Nephron progenitor cell (in vitro differentiated cells): ENCODE data around the gene PBX1.
A peak's percentile ranks its signal among the peaks of the same experiment; 100 is the strongest.

ENCODE experiments used
- DNase-seq: peaks from one replicate; pipeline ENCODE4 v3.0.0; 2021
- H3K27ac Mint-ChIP-seq: 2 replicates; pipeline ENCODE4 v1.8.0; 2021; ENCODE audit warnings: mild to moderate bottlenecking, moderate library complexity, mixed read lengths
- H3K27me3 Mint-ChIP-seq: 2 replicates; pipeline ENCODE4 v1.8.0; 2021; ENCODE audit warnings: mild to moderate bottlenecking, low read depth, mixed read lengths; ENCODE audit not compliant: poor library complexity
- H3K36me3 Mint-ChIP-seq: 2 replicates; pipeline ENCODE4 v1.8.0; 2021; ENCODE audit warnings: low read depth, mixed read lengths
- H3K4me1 Mint-ChIP-seq: 2 replicates; pipeline ENCODE4 v1.8.0; 2021; ENCODE audit warnings: mixed read lengths
- H3K4me3 Mint-ChIP-seq: 2 replicates; pipeline ENCODE4 v1.8.0; 2021; ENCODE audit warnings: mild to moderate bottlenecking, moderate library complexity, mixed read lengths
- H3K9me3 Mint-ChIP-seq: 2 replicates; pipeline ENCODE4 v1.8.0; 2021; ENCODE audit warnings: mild to moderate bottlenecking, moderate library complexity, mixed read lengths
- TF ChIP-seq, protein P1 (sequence below): fragments of 200-600 bp; sonication (generic); IDR thresholded peaks from 2 replicates; pipeline ENCODE4 v1.5.0; 2021; ENCODE audit warnings: antibody characterized with exemption

The PBX1 gene

DNA sequence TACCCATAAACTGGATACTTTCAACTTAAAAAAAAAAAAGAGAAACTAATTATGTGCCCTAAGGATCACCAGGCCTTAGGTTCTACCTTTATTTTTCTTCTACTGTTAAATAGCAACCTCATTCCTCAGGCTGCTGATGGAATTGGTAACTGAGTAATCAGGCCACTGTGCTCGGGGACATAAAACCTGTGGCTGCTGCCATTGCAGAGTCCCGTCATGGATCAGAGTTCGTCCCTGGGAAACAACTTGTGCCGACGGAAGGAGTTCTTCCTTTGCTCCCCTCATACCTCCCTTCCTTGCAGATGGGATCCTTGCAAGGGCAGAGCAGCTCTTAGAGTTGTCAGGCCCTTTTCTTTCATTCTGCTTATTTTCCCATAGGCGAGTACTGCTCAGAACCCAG is 123.6 kb downstream of the PBX1 start:
- TF ChIP-seq, protein P1, sequence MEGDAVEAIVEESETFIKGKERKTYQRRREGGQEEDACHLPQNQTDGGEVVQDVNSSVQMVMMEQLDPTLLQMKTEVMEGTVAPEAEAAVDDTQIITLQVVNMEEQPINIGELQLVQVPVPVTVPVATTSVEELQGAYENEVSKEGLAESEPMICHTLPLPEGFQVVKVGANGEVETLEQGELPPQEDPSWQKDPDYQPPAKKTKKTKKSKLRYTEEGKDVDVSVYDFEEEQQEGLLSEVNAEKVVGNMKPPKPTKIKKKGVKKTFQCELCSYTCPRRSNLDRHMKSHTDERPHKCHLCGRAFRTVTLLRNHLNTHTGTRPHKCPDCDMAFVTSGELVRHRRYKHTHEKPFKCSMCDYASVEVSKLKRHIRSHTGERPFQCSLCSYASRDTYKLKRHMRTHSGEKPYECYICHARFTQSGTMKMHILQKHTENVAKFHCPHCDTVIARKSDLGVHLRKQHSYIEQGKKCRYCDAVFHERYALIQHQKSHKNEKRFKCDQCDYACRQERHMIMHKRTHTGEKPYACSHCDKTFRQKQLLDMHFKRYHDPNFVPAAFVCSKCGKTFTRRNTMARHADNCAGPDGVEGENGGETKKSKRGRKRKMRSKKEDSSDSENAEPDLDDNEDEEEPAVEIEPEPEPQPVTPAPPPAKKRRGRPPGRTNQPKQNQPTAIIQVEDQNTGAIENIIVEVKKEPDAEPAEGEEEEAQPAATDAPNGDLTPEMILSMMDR = no peak
- Mint-ChIP-seq H3K27ac (peak overlapping the region; percentile 51), H3K36me3 (peaks cover 59% of the 10 kb centered on the region), H3K27me3 (no peaks in the 10 kb centered on the region), H3K4me3 (no peak overlapping the region), H3K9me3 (peaks cover 8% of the 10 kb centered on the region), H3K4me1 (peaks cover 14% of the 10 kb centered on the region)
- no peak for DNase-seq

DNA sequence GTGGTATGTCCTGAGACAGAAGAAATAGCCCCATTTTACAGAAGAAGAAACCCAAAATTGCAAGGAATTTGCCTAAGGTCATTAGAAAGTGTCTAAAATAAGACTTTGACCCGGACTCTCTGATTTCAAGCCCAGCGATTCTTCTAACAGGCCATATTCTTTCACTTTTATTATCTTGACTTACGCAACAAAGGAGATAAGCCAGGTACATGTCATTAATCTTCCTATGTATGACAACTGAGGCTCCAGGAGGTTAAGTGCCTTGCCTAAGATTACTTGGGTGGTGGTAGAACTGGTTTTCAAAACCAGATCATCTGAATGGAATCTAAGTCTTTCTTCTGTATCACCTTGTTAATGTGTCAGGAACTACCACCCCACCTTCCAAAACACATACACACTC is 124.3 kb downstream of the PBX1 start:
- TF ChIP-seq, protein P1 = no peak
- peaks cover 53% of the 10 kb centered on the region for H3K36me3 Mint-ChIP-seq
- no peaks in the 10 kb centered on the region for H3K27me3 Mint-ChIP-seq
- peaks cover 11% of the 10 kb centered on the region for H3K4me1 Mint-ChIP-seq
- no peak overlapping the region for H3K4me3 Mint-ChIP-seq
- H3K27ac Mint-ChIP-seq = no peak overlapping the region
- DNase-seq = no peak
- H3K9me3 Mint-ChIP-seq = peaks cover 8% of the 10 kb centered on the region

DNA sequence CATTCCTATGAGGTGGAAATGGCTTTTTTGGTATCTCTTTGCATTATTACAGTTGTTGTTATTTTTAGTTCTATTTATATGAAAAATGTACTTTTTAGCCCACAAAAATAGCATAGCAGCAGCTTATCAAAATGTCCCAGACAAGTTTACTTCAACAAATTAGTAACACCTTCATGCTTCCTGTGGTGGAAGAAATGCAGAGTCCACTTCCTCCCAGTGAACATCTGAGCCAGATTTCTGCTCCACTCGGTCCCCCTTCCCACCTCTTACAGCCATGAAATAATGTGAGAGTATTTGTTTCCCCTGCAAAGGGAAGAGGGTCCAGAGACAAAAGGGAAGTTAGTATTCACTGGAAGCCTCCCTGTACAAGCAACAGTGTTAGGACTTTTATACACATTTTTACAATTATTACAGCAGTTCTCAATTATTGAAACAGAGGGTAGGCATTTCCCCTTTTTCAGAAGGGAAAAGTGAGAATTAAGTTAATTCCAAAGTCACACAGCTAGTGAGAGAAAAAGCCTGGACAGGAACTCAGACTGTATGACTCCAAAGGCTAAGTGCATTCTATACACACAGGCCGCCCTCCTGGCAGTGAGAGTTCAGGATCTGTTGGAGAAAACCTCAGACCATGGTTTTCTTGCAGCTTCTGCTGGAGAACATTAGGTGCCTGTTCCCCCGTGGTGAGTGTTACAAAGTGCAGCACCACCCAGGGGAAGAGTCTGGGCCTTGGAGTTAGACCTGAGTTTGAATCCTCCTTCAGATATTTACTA is 126.5 kb downstream of the PBX1 start:
- no peak overlapping the region for H3K4me3 Mint-ChIP-seq
- H3K27ac Mint-ChIP-seq = no peak overlapping the region
- peaks cover 47% of the 10 kb centered on the region for H3K36me3 Mint-ChIP-seq
- H3K27me3 Mint-ChIP-seq = no peaks in the 10 kb centered on the region
- H3K9me3 Mint-ChIP-seq = peaks cover 8% of the 10 kb centered on the region
- peaks cover 20% of the 10 kb centered on the region for H3K4me1 Mint-ChIP-seq
- no peak for DNase-seq
- TF ChIP-seq, protein P1 = no peak

DNA sequence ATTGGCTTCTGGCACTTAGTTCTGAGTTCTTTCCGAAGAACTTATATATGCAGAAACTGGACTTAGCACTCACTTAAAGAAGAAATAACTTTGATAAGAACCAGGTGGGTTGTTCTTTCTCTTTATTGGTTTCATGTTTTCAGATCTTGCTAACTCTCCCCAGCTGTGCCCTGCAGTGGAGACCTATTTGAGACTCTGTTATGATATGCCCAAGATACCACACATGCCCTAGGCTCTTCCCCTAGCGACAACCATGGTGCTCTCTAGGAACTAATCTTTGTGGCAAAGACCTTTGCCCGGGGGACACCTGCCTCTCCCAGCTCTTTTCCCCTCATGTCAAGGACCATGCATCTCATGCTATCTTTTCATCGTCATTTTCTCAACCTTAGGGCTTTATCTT is 128.8 kb downstream of the PBX1 start:
- TF ChIP-seq, protein P1 = no peak
- no peak for DNase-seq
- H3K36me3 Mint-ChIP-seq = peaks cover 34% of the 10 kb centered on the region
- H3K9me3 Mint-ChIP-seq = peaks cover 8% of the 10 kb centered on the region
- no peak overlapping the region for H3K4me3 Mint-ChIP-seq
- peaks cover 20% of the 10 kb centered on the region for H3K4me1 Mint-ChIP-seq
- H3K27ac Mint-ChIP-seq = no peak overlapping the region
- H3K27me3 Mint-ChIP-seq = no peaks in the 10 kb centered on the region

DNA sequence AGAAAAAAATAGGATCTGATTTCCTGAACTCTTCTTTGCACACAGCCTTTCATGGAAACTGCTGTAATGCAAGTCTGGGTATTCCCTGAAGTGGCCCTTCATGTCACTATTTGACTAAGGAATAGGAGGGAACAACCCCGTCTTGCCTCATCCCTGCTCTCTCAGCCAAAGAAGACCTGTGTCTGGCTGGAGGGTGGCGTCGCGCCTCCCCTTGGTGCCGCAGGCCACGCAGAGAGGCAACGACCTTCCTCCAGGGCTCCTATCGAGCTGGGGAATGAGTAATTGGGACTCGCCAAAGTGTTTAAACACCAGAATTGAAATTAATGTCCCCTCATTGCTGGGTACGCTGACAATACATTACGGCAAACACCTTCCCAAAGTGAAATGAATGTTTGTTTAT is 129.8 kb downstream of the PBX1 start:
- TF ChIP-seq, protein P1 = no peak
- no peak overlapping the region for H3K27ac Mint-ChIP-seq

More for the DNA sequence above, 129.8 kb downstream of the PBX1 start:
- H3K9me3 Mint-ChIP-seq = peaks cover 8% of the 10 kb centered on the region
- DNase-seq = no peak
- H3K27me3 Mint-ChIP-seq = no peaks in the 10 kb centered on the region
- H3K4me3 Mint-ChIP-seq = no peak overlapping the region
- peaks cover 25% of the 10 kb centered on the region for H3K36me3 Mint-ChIP-seq
- H3K4me1 Mint-ChIP-seq = peaks cover 20% of the 10 kb centered on the region
